SW 1271 (cell line): ENCODE measurements around the gene DEF6.
A peak's percentile ranks its signal among the peaks of the same experiment; 100 is the strongest.

Experiments
- DNase-seq, 2 experiments: peaks; one replicate each; lab custom pipeline; 2025; lab: John Stamatoyannopoulos, UW

Gene DEF6

GRCh38 chr6:35351422-35351821 lies 53.8 kb downstream of the DEF6 start:
- no peak for DNase-seq

GRCh38 chr6:35352735-35353134 lies 55.1 kb downstream of the DEF6 start:
- DNase-seq, result no peak

GRCh38 chr6:35354361-35355135 lies 56.9 kb downstream of the DEF6 start:
- DNase-seq, result no peak

GRCh38 chr6:35356391-35356790 lies 58.8 kb downstream of the DEF6 start:
- DNase-seq, result no peak

GRCh38 chr6:35357677-35358076 lies 60.1 kb downstream of the DEF6 start:
- DNase-seq, result no peak

- no peak for DNase-seq
Observed at GRCh38 chr6:35358086-35358485, 60.5 kb downstream of the DEF6 start.

- DNase-seq, result no peak
Observed at GRCh38 chr6:35359346-35359743, 61.7 kb downstream of the DEF6 start.

- DNase-seq, result no peak
Observed at GRCh38 chr6:35359744-35360348, 62.2 kb downstream of the DEF6 start.

- no peak for DNase-seq
Observed at GRCh38 chr6:35360349-35361138, 62.9 kb downstream of the DEF6 start.

GRCh38 chr6:35362200-35362599 lies 64.6 kb downstream of the DEF6 start:
- DNase-seq, result no peak

- DNase-seq, result no peak
Observed at GRCh38 chr6:35363293-35363750, 65.7 kb downstream of the DEF6 start.

- no peak for DNase-seq
Observed at GRCh38 chr6:35365594-35366203, 68.1 kb downstream of the DEF6 start.

GRCh38 chr6:35366204-35366596 lies 68.6 kb downstream of the DEF6 start:
- no peak for DNase-seq

- DNase-seq, result no peak
Observed at GRCh38 chr6:35367646-35368037, 70.0 kb downstream of the DEF6 start.

GRCh38 chr6:35368038-35368887 lies 70.6 kb downstream of the DEF6 start:
- no peak for DNase-seq

GRCh38 chr6:35370124-35370741 lies 72.6 kb downstream of the DEF6 start:
- peak; percentile 67 to 86 for DNase-seq

- no peak for DNase-seq
Observed at GRCh38 chr6:35370785-35371493, 73.3 kb downstream of the DEF6 start.
